CD4-positive, alpha-beta T cell (primary cell): ENCODE data around the gene PUS3. TPM values are rescaled to one million over a fixed set of nuclear protein-coding genes. Genes with fewer than 3 reads are reported as not detected.

Experiments used
- ATAC-seq: fragments of 200-7000 bp; cut with Tn5 transposase; one replicate; pipeline ENCODE4 v1.10.0; 2022; ENCODE audit warnings: mild to moderate bottlenecking; ENCODE audit not compliant: poor library complexity
- CTCF ChIA-PET: fragments of 350-600 bp; sonication (Branson Sonifier 250); formaldehyde crosslinking; loops from one replicate; lab custom pipeline; 2021; ENCODE audit warnings: antibody characterized with exemption, inconsistent platforms; lab: Charles Lee
- POLR2A ChIA-PET: fragments of 350-600 bp; sonication (Branson Sonifier 250); formaldehyde crosslinking; loops from one replicate; lab custom pipeline; 2021; ENCODE audit warnings: antibody characterized with exemption, inconsistent platforms; lab: Charles Lee
- DNase-seq, 14 experiments: peaks; one replicate each; pipeline ENCODE4 v3.0.0-alpha.2; 2013 to 2020; ENCODE audit warnings: mixed read lengths in 2 of 14
- H3K27ac ChIP-seq, 2 donors: one replicate each; pipeline versions ENCODE4 v1.5.1 to v1.7.0; 2013; ENCODE audit warnings: low read length in 2 of 2, low read depth in 1 of 2, mild to moderate bottlenecking in 1 of 2
- H3K27me3 ChIP-seq, 2 experiments: 1 replicate in 1 of 2; 2 replicates in 1 of 2; pipeline versions ENCODE4 v1.6.1 to v1.7.0; 2013; ENCODE audit warnings: low read length in 2 of 2, control low read depth in 1 of 2, mild to moderate bottlenecking in 1 of 2, moderate library complexity in 1 of 2; ENCODE audit not compliant: insufficient read depth in 2 of 2, control insufficient read depth in 1 of 2
- H3K36me3 ChIP-seq: one replicate; pipeline ENCODE4 v1.6.1; 2013; ENCODE audit warnings: low read length, control low read depth; ENCODE audit not compliant: insufficient read depth
- H3K4me1 ChIP-seq: one replicate; pipeline ENCODE4 v1.6.1; 2013; ENCODE audit warnings: low read length, control low read depth; ENCODE audit not compliant: insufficient read depth
- H3K4me3 ChIP-seq: one replicate; pipeline ENCODE4 v1.5.1; 2013; ENCODE audit warnings: mild to moderate bottlenecking, low read length, moderate library complexity
- H3K9me3 ChIP-seq, 2 experiments: 1 replicate in 1 of 2; 2 replicates in 1 of 2; pipeline versions ENCODE4 v1.6.1 to v1.7.0; 2013; ENCODE audit warnings: low read length in 2 of 2, mild to moderate bottlenecking in 2 of 2, control low read depth in 1 of 2, moderate library complexity in 1 of 2; ENCODE audit not compliant: control insufficient read depth in 1 of 2, insufficient read depth in 1 of 2
- H3K27ac Mint-ChIP-seq: one replicate; pipeline ENCODE4 v1.8.0; 2020; ENCODE audit warnings: mixed read lengths
- H3K27me3 Mint-ChIP-seq: one replicate; pipeline ENCODE4 v1.8.0; 2021; ENCODE audit warnings: mixed read lengths
- H3K36me3 Mint-ChIP-seq: one replicate; pipeline ENCODE4 v1.8.0; 2021; ENCODE audit warnings: low read depth, mixed read lengths
- H3K4me1 Mint-ChIP-seq: one replicate; pipeline ENCODE4 v1.8.0; 2021; ENCODE audit warnings: low read depth, mixed read lengths
- H3K4me3 Mint-ChIP-seq: one replicate; pipeline ENCODE4 v1.8.0; 2020; ENCODE audit warnings: mild to moderate bottlenecking, mixed read lengths
- H3K9me3 Mint-ChIP-seq: one replicate; pipeline ENCODE4 v1.8.0; 2020; ENCODE audit warnings: mixed read lengths
- CTCF ChIP-seq: fragments of 200-600 bp; IDR thresholded peaks from one replicate; pipeline ENCODE4 v1.8.0; 2022; ENCODE audit warnings: antibody characterized with exemption, mild to moderate bottlenecking
- intact Hi-C, 2 experiments: fragments of 100-400 bp; cut with DNase I in 1 of 2; cut with micrococcal nuclease in 1 of 2; formaldehyde crosslinking; loops; one replicate each; pipeline versions ENCODE4 v1.15.1 to v1.9.0; 2023 to 2025; cut with DNase I, micrococcal nuclease
- total RNA-seq, 174 experiments: library from RNA in 2 of 174; stranded (reverse) in 2 of 174; gene quantifications; one replicate each; pipeline ENCODE4 v1.2.3 and lab custom pipeline; 2021 to 2026

Gene PUS3
- total RNA-seq, 2 experiments from 2014 or later: 6.0 to 7.3 TPM

- Histone ChIP-seq H3K4me1 (no peaks in the 10 kb centered on the region), H3K9me3 (no peaks in the 10 kb centered on the region), H3K27ac (no peak overlapping the region), H3K36me3 (no peaks in the 10 kb centered on the region), H3K4me3 (no peak overlapping the region), H3K27me3 (peaks cover 2 to 6% of the 10 kb centered on the region in 2 experiments)
- intact Hi-C loops: no loop called here
- H3K27ac Mint-ChIP-seq: no peak overlapping the region
- no peak for TF ChIP-seq CTCF
- H3K27me3 Mint-ChIP-seq: peaks cover 22% of the 10 kb centered on the region
- ATAC-seq (no peak), DNase-seq (no peak)
- H3K9me3 Mint-ChIP-seq: no peaks in the 10 kb centered on the region
- no peaks in the 10 kb centered on the region for H3K36me3 Mint-ChIP-seq
- CTCF ChIA-PET: interaction anchor here (1.9 kb wide), 1 partner anchor 16 kb away, joined by 6 read pairs; no protein-coding TSS in a partner anchor
- no peaks in the 10 kb centered on the region for H3K4me1 Mint-ChIP-seq
- POLR2A ChIA-PET: no interaction called here
- H3K4me3 Mint-ChIP-seq: no peak overlapping the region
Observed at GRCh38 chr11:125925247-125925740, 22.3 kb upstream of the PUS3 start.

- H3K9me3 Mint-ChIP-seq: no peaks in the 10 kb centered on the region
- H3K27ac ChIP-seq: no peak overlapping the region
- ChIA-PET CTCF (interaction anchor here (1.9 kb wide), 1 partner anchor 17 kb away, joined by 6 read pairs; no protein-coding TSS in a partner anchor), POLR2A (no interaction called here)
- ATAC-seq (no peak), DNase-seq (no peak)
- no peak for TF ChIP-seq CTCF
- H3K4me1 Mint-ChIP-seq: no peaks in the 10 kb centered on the region
- no peak overlapping the region for H3K27ac Mint-ChIP-seq
- H3K27me3 Mint-ChIP-seq: peaks cover 19% of the 10 kb centered on the region
- peaks cover 2 to 3% of the 10 kb centered on the region in 2 experiments for H3K27me3 ChIP-seq
- no peaks in the 10 kb centered on the region for H3K36me3 ChIP-seq
- H3K4me1 ChIP-seq: no peaks in the 10 kb centered on the region
- no peaks in the 10 kb centered on the region for H3K9me3 ChIP-seq
- H3K4me3 ChIP-seq: no peak overlapping the region
- H3K4me3 Mint-ChIP-seq: no peak overlapping the region
- intact Hi-C loops: loop anchor here in 1 of 2 experiments (5.0 kb wide), 1 partner anchor 1068 kb away; no protein-coding TSS in a partner anchor
- H3K36me3 Mint-ChIP-seq: no peaks in the 10 kb centered on the region
Observed at GRCh38 chr11:125924384-125925007, 21.5 kb upstream of the PUS3 start.

GRCh38 chr11:125923633-125924032 is 20.6 kb upstream of the PUS3 start:
- Histone ChIP-seq H3K4me3 (no peak overlapping the region), H3K27ac (no peak overlapping the region), H3K4me1 (no peaks in the 10 kb centered on the region), H3K9me3 (no peaks in the 10 kb centered on the region), H3K36me3 (no peaks in the 10 kb centered on the region), H3K27me3 (peaks cover 2 to 3% of the 10 kb centered on the region in 2 experiments)
- intact Hi-C loops: loop anchor here (1.0 to 5.0 kb wide), 3 partner anchors 271 to 1069 kb away; no protein-coding TSS in a partner anchor
- no peak for ATAC-seq
- Mint-ChIP-seq H3K27me3 (peaks cover 18% of the 10 kb centered on the region), H3K9me3 (no peaks in the 10 kb centered on the region), H3K27ac (no peak overlapping the region), H3K36me3 (no peaks in the 10 kb centered on the region), H3K4me1 (no peaks in the 10 kb centered on the region), H3K4me3 (no peak overlapping the region)
- no peak for TF ChIP-seq CTCF
- no peak for DNase-seq
- ChIA-PET POLR2A (no interaction called here), CTCF (interaction anchor here (1.2 to 1.4 kb wide), 2 partner anchors 26 to 270 kb away, joined by 3 to 10 read pairs; no protein-coding TSS in a partner anchor)
